ENCODE measurements around the gene CAMTA1.
"Not testable (repeated sequence)": the region's sequence is repeated elsewhere in the genome, so short reads cannot be mapped to it uniquely, and the experiment has no call there.

The CAMTA1 gene

DNA sequence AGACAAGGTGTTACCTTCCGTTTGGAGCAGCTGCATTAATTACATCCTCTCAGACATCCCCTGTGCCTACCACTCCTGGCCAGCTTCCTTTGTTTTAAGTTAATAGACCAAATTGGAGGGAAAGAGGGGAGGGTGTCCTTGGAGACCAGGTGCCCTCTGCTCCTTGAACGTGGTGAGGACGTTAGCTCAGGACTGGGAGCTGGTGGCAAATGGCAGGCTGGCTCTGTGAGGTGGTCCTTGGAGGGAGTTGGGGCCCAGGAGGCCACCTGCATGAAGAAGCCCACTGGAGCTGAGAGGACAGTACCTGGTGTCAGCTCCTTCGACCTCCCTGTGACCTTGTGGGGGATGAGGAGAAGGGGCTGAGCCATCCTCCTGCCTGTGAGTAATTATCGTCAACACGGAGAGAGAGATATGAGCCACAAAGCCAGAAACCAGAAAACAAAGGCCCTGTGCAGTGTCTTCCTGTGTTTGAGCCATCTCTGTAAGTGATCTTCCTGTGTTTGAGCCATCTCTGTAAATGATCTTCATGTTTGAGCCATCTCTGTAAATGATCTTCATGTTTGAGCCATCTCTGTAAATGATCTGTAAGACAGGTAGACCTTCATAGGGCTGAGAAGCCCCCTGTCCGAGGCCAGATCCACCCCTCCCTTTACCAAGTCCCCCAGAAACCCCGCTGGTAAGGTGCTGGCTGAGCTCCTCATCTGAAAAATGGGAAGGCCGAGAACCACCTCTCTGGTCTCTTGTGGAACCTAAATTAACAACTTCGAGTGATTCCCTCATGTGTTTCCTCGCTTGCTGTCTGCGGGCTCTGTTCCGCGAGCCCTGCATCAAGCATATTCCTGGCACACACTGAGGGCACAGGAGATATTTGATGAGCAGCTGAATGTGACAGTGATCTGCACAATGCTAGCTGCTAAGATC, 126.0 kb downstream of the CAMTA1 start:
- Mint-ChIP-seq H3K4me3 (no peak overlapping the region), H3K27me3 (peaks cover 13% of the 10 kb centered on the region), H3K36me3 (ENCODE audit: low read depth) (no peaks in the 10 kb centered on the region), H3K4me1 (ENCODE audit: low read depth) (no peaks in the 10 kb centered on the region), H3K9me3 (no peaks in the 10 kb centered on the region), H3K27ac (no peak overlapping the region)
- intact Hi-C loops (cut with micrococcal nuclease), result no loop called here

DNA sequence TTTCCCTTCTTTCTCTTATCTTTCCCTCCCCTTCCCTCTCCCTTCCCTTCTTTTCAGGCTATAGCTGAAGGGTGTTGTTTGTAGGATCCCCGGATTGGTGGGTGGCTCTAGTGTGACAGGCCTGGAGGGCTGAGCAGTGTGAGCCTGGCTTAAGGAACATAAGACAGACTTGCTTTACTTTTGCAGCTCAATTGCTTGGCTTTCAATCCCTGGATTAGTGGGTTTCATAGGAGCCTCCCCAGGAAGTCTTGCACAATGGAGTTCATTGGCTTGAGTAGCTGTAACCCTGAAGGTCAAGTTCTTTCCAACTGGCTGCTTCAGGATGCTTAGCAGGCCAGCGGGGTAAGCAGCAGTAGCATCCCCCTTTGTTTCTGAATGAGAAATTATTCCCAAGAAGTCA, 126.7 kb downstream of the CAMTA1 start:
- Mint-ChIP-seq H3K27ac (no peak overlapping the region), H3K4me1 (ENCODE audit: low read depth) (no peaks in the 10 kb centered on the region), H3K9me3 (no peaks in the 10 kb centered on the region), H3K27me3 (peaks cover 13% of the 10 kb centered on the region), H3K36me3 (ENCODE audit: low read depth) (no peaks in the 10 kb centered on the region), H3K4me3 (no peak overlapping the region)
- intact Hi-C loops (cut with micrococcal nuclease), result no loop called here

DNA sequence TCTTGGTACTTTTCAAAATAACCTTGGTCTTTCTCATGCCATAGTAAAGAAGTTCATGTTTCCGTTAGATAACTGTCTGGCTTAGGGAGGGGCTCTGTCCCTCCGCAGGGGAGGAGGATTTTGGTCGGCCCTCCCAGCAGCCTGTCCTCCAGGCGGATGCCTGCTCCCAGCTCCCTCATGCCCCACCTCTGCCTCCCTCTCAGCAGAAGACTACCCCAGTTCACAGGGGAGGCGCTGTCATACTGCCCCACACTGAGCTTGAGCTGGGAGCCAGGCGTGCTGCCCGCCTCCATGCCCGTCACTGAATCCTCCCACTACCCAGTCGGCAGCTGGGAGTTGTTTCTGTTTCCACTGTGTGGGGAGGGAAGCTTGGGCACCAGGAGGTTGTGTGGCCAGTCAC, 127.3 kb downstream of the CAMTA1 start:
- Mint-ChIP-seq H3K27me3 (peaks cover 13% of the 10 kb centered on the region), H3K4me1 (ENCODE audit: low read depth) (no peaks in the 10 kb centered on the region), H3K9me3 (no peaks in the 10 kb centered on the region), H3K27ac (no peak overlapping the region), H3K4me3 (no peak overlapping the region), H3K36me3 (ENCODE audit: low read depth) (no peaks in the 10 kb centered on the region)
- intact Hi-C loops (cut with micrococcal nuclease), result no loop called here

DNA sequence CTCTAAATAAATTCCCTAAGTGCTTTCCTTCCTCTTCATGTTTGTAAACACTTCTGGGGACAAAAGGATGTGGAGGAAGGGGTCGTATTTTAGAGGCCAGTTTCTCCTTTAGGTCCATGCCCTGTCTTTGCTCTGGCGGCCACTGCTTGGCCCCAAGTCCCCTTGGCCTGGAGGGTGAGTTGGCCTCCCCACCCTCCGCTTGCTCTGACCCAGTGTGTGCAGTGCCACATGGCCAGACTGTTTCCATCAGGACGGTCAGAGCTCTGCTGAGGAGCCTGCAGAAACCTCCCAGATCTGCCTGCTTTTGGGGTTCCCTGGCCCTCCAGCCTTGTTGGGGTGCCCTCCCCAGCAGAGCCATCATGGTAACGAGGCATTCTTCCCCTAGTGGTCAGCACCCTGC, 127.8 kb downstream of the CAMTA1 start:
- H3K27ac Mint-ChIP-seq, result no peak overlapping the region
- intact Hi-C loops (cut with micrococcal nuclease), result no loop called here
- peaks cover 8% of the 10 kb centered on the region for H3K27me3 Mint-ChIP-seq

DNA sequence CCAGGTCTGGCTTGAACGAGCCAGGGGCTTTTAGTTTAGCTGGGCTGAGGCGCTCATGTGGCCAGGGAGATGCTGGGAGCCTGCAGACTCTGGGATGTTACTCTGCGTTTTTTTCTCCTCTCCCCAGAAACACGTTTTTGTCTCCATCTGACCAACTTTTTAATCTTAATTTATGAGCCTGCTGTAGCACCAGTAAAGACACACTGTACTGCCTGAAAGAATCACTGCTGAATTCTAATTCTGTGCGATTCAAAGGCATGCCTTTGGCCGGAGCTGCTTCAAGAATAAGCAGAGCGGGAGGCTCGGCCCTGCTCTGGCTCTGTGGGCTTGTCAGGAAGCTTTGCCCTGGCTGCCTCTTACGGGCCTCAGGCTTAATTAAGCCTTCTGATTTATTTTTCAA, 129.5 kb downstream of the CAMTA1 start:
- Mint-ChIP-seq H3K4me1 (ENCODE audit: low read depth) (no peaks in the 10 kb centered on the region), H3K27ac (no peak overlapping the region), H3K27me3 (peaks cover 9% of the 10 kb centered on the region), H3K36me3 (ENCODE audit: low read depth) (no peaks in the 10 kb centered on the region), H3K4me3 (no peak overlapping the region), H3K9me3 (no peaks in the 10 kb centered on the region)
- intact Hi-C loops (cut with micrococcal nuclease), result no loop called here

More for the DNA sequence above, 127.8 kb downstream of the CAMTA1 start:
- no peaks in the 10 kb centered on the region for H3K9me3 Mint-ChIP-seq
- no peaks in the 10 kb centered on the region for H3K36me3 Mint-ChIP-seq (ENCODE audit: low read depth)
- no peaks in the 10 kb centered on the region for H3K4me1 Mint-ChIP-seq (ENCODE audit: low read depth)
- no peak overlapping the region for H3K4me3 Mint-ChIP-seq

DNA sequence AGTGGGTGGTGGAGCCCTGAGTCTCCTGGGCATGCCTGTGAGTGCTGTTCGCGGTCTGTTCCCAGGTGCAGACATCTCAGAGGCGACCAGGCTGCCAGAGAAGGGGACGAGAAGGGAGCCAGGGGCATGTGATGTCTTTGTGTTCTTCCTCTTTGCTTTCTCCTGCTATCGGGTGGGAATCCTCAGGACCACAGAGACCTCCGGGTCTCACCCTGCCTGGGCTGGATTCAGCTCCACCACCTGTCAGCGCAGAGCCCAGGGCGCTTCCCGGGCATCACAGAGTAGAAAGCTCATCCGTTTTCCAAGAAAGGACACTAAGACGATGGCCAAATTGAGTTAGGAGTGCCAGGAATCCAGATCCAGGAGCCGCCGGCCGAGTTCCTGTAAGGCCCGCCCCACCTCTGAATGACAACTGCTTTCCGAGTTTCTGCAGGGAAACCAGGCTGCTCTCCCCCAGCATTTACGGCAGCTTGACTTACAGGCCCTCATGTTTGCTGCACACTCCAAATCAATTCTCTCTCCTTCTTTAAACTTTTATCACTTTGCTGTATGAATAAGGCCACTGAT, 130.8 kb downstream of the CAMTA1 start:
- Mint-ChIP-seq H3K27ac (no peak overlapping the region), H3K27me3 (peaks cover 9% of the 10 kb centered on the region), H3K4me1 (ENCODE audit: low read depth) (no peaks in the 10 kb centered on the region), H3K36me3 (ENCODE audit: low read depth) (no peaks in the 10 kb centered on the region), H3K9me3 (peaks cover under 1% of the 10 kb centered on the region), H3K4me3 (no peak overlapping the region)
- intact Hi-C loops (cut with micrococcal nuclease), result no loop called here

DNA sequence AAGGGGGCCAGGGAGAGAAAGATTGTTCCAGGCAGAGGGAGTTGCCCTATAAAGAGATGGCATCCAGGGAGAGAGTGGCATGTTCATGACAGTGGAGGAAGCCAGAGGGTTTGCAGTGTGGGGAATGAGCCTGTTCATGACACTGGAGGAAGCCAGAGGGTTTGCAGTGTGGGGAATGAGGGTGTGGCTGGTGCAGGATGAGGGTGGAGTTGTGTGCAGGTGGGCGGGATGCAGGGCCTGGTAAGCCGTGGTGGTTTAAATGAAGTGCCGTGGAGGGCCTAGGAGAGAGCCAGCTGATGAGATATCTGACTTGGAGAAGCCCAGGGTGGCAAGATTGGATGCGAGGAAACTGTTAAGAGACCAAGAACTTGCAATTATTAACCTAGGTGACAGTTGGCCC, 131.8 kb downstream of the CAMTA1 start:
- intact Hi-C loops (cut with micrococcal nuclease), result no loop called here
- no peaks in the 10 kb centered on the region for H3K4me1 Mint-ChIP-seq (ENCODE audit: low read depth)

DNA sequence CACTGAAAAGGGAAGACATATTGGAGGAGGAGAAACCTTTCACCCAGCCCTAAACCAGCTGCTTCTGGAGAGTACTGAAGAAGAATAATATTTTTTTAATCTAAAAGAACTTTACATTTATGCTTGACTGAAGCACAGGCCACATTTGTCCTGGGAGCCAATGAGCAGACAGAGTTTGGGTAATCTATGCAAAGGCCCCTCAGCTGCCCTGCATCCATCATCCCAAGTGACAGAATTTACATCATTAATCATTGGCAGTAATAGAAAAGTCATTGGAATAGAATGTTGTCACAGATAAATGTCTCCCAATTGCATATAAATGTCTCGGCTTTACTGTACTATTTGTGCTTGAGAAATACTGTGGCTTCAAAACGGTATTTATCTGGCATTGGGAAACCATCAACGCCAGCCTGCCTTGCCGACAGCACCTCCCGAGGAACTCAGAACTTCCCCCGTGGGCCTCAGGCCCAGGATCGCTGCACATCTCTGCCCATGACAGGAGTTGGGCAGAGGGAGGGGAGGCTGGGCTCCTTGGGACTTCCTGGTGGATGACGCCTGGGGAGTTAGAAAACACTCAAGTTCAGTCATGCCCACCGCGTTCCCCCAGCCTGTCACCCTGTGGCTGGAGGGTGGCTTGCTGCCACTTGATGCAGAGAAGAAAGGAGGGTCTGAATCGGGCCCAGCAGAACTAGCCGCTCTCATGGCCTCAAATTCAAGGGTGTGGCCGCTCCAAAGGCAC, 133.1 kb downstream of the CAMTA1 start:
- no peaks in the 10 kb centered on the region for H3K4me1 Mint-ChIP-seq (ENCODE audit: low read depth)
- no peak overlapping the region for H3K27ac Mint-ChIP-seq
- intact Hi-C loops (cut with micrococcal nuclease), result no loop called here
- no peaks in the 10 kb centered on the region for H3K36me3 Mint-ChIP-seq (ENCODE audit: low read depth)
- peaks cover 3% of the 10 kb centered on the region for H3K27me3 Mint-ChIP-seq
- peaks cover 8% of the 10 kb centered on the region for H3K9me3 Mint-ChIP-seq
- no peak overlapping the region for H3K4me3 Mint-ChIP-seq

More for the DNA sequence above, 131.8 kb downstream of the CAMTA1 start:
- Mint-ChIP-seq H3K27me3 (peaks cover 9% of the 10 kb centered on the region), H3K27ac (no peak overlapping the region), H3K4me3 (no peak overlapping the region), H3K36me3 (ENCODE audit: low read depth) (no peaks in the 10 kb centered on the region), H3K9me3 (peaks cover 8% of the 10 kb centered on the region)

DNA sequence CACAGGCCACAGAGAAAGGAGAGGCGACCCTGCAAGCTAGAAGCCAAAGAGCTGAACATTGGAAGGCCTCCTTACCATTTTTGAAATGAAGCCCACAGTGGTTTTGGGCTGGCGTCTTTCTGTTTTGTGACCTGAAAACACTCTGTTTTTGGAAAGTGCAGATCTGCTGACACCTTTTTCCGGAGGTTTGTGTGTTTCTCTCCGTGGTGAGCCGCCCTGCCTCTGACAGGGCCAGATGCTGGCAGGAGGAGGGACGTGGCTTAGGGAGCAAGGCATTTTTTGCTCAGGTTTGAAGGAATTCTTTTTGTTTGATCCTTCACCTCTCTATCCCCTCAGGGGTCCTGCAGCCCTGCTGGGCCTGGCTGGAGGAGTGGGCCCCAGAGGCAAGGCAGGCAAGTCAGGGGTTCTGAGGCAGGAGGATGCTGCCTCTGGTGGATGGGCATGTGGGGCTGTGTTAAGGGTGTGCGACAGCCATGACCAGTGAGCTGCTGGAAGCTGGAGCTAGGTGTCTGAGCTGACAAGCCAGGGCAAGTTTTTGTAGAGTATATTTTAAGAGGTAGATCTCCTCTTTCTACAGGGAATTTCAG, 133.8 kb downstream of the CAMTA1 start:
- no peaks in the 10 kb centered on the region for H3K36me3 Mint-ChIP-seq (ENCODE audit: low read depth)
- H3K4me1 Mint-ChIP-seq (ENCODE audit: low read depth), result no peaks in the 10 kb centered on the region
- H3K9me3 Mint-ChIP-seq, result peaks cover 8% of the 10 kb centered on the region
- no peak overlapping the region for H3K27ac Mint-ChIP-seq
- no peak overlapping the region for H3K4me3 Mint-ChIP-seq
- peaks cover 3% of the 10 kb centered on the region for H3K27me3 Mint-ChIP-seq
- intact Hi-C loops (cut with micrococcal nuclease), result no loop called here

DNA sequence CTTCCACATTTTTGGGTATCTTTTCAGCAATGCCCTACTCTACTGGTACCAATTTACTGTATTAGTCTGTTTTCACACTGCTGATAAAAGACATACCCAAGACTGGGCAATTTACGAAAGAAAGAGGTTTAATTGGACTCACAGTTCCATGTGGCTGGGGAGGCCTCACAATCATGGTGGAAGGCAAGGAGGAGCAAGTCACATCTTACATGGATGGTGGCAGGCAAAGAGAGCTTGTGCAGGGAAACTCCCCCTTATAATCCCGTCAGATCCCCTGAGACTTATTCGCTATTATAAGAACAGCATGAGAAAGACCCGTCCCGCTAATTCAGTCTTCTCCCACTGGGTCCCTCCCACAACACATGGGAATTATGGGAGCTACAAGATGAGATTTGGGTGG, 136.3 kb downstream of the CAMTA1 start:
- H3K4me3 Mint-ChIP-seq; H3K36me3 Mint-ChIP-seq (ENCODE audit: low read depth); H3K27me3 Mint-ChIP-seq; H3K9me3 Mint-ChIP-seq; H3K4me1 Mint-ChIP-seq (ENCODE audit: low read depth); H3K27ac Mint-ChIP-seq; intact Hi-C loops (cut with micrococcal nuclease): not testable (repeated sequence)

DNA sequence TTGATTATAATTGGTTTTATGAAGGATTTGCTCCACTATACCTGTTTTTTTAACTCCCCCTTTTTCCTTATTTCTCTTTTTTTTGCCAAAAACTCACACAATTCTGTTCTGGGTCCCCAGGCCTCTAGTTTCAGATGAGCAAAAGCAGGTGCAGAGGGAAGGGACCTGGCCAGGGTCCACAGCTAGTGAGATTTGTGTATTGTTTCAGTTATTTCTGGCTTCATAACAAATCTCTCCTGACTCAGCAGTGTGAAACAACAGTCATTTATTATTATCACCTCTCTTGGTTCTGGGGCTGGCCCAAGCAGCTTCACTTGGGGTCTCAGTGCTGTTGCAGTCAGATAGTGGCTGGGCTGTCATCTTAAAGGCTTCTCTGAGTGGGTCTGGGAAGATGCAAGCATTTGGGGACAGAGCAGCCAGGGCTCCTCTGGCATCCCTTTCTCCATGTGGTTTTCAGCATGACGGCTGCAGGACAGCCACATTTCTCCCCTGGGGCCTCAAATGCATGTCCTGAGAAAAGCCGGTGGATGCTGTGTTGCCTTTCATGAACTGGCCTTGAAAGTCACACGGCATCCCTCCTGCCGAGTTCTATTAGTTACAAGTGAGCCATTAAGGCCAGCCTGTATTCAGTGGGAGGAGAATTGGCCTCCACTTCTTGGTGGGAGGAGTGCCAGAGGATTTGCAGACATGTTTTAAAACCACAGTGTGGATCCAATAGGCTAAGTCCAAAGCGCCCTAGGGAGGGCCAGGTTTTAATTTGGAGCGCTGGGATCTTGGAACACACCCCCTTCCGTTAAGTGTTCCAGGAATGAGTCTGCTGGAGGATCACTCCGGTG, 137.1 kb downstream of the CAMTA1 start:
- Mint-ChIP-seq H3K36me3 (ENCODE audit: low read depth) (no peaks in the 10 kb centered on the region), H3K27me3 (peaks cover 2% of the 10 kb centered on the region), H3K4me3 (no peak overlapping the region), H3K9me3 (peaks cover 8% of the 10 kb centered on the region), H3K27ac (no peak overlapping the region), H3K4me1 (ENCODE audit: low read depth) (no peaks in the 10 kb centered on the region)
- intact Hi-C loops (cut with micrococcal nuclease), result no loop called here

DNA sequence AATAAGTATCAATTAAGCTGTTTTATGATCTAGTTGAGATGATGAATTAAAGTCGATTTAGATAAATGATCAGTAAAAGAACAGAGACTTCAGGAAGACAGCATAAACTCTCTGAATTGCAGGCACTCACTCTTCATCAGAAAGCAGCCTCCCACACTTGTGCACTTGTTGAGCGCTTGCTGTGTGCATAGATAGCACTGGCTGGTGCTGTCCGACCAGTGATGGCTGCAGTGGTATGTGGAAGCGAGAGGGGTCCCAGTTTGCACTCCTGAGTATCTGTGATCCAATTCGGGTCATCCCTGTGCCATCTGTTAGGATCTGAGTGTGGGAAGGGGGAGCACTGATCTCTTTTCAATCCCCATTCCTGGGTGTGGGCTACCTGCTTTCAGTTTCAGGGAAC, 137.8 kb downstream of the CAMTA1 start:
- no peaks in the 10 kb centered on the region for H3K4me1 Mint-ChIP-seq (ENCODE audit: low read depth)
- H3K27me3 Mint-ChIP-seq, result peaks cover 4% of the 10 kb centered on the region
- H3K36me3 Mint-ChIP-seq (ENCODE audit: low read depth), result no peaks in the 10 kb centered on the region
- intact Hi-C loops (cut with micrococcal nuclease), result no loop called here
- H3K9me3 Mint-ChIP-seq, result peaks cover 8% of the 10 kb centered on the region
- H3K27ac Mint-ChIP-seq, result no peak overlapping the region
- H3K4me3 Mint-ChIP-seq, result no peak overlapping the region

DNA sequence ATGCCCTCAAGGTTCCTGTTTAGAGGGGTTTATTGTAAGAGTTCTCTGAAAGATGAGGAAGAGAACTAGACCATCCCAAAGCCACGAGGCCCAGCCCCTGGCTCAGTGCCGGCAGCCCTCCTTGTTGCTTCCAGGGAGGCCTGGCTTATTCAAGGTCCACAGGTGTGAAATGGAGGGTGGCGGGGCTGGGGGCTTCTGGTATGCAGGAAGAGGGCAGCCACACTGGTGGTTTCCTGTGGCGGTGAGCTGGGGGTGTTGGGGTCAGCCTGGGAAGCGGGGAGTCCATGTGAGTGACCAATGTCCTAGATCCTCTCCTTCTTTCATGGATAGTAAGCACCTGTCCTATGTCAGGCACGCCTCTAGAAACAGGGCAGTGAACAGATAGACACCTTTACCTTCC, 138.2 kb downstream of the CAMTA1 start:
- Mint-ChIP-seq H3K27ac (no peak overlapping the region), H3K4me1 (ENCODE audit: low read depth) (no peaks in the 10 kb centered on the region), H3K27me3 (peaks cover 4% of the 10 kb centered on the region), H3K36me3 (ENCODE audit: low read depth) (no peaks in the 10 kb centered on the region), H3K4me3 (no peak overlapping the region), H3K9me3 (peaks cover 8% of the 10 kb centered on the region)
- intact Hi-C loops (cut with micrococcal nuclease), result no loop called here

Data from dendritic cell treated with granulocyte-macrophage colony-stimulating factor and Interleukin-4, amounts not matched to agents 40 ng/mL and 50 ng/mL, for 4 days (primary cell).